HepG2 (cell line): ENCODE measurements around the gene EPB41L3. TPM values are rescaled to one million over a fixed set of nuclear protein-coding genes. Genes with fewer than 3 reads are reported as not detected.

ENCODE experiments used
- ATAC-seq: fragments of 200-7000 bp; cut with Tn5 transposase; 3 replicates; pipeline ENCODE4 v1.9.1; 2020; ENCODE audit warnings: mild to moderate bottlenecking, moderate library complexity
- BruUV-seq: library from RNA; stranded (reverse); fragments of 400-500 nt; replicated peaks from 2 replicates; lab custom pipeline; 2021; lab: Mats Ljungman, UMichigan
- CTCF ChIA-PET: fragments of 300-600 bp; formaldehyde crosslinking; extraction: SDS; loops from one replicate; lab custom pipeline; 2021; ENCODE audit warnings: low total read pairs, inconsistent platforms, low intra/inter-chr PET ratio; lab: Yijun Ruan, JAX
- POLR2A ChIA-PET: fragments of 350-600 bp; sonication (Branson Sonifier 250); formaldehyde crosslinking; loops from one replicate; lab custom pipeline; 2020; ENCODE audit warnings: antibody characterized with exemption, inconsistent platforms; lab: Yijun Ruan, JAX
- DNase-seq: peaks from one replicate; pipeline ENCODE4 v3.0.0-alpha.2; 2015; ENCODE audit warnings: low spot score
- FAIRE-seq: peaks from 3 replicates; lab custom pipeline; 2011; peaks lifted over from hg19 to GRCh38; lab: Jason Lieb, UNC
- H2AFZ ChIP-seq: one replicate; pipeline ENCODE4 v1.6.1; 2011; ENCODE audit warnings: low read length, inconsistent platforms
- H3K27ac ChIP-seq: fragments of 300-600 bp; 3 replicates; pipeline ENCODE4 v1.8.0; 2011; ENCODE audit warnings: mixed run types, mild to moderate bottlenecking, mixed read lengths, low read length, inconsistent platforms; ENCODE audit not compliant: insufficient read depth; ENCODE audit errors: extremely low read length
- H3K27me3 ChIP-seq, 2 experiments: fragments of 200-600 bp in 1 of 2; 2 replicates in 1 of 2; 3 replicates in 1 of 2; pipeline versions ENCODE4 v1.6.0 to v1.8.0; 2011; ENCODE audit warnings: low read length in 2 of 2, mild to moderate bottlenecking in 2 of 2, moderate library complexity in 2 of 2, inconsistent platforms in 1 of 2; ENCODE audit not compliant: insufficient read depth in 2 of 2, control insufficient read depth in 1 of 2
- H3K36me3 ChIP-seq, 2 experiments: fragments of 200-600 bp in 1 of 2; replicated peaks in 1 of 2; 2 replicates in 1 of 2; 3 replicates in 1 of 2; pipeline versions ENCODE4 v1.5.1 to v1.8.0; 2011; ENCODE audit warnings: low read length in 2 of 2, inconsistent platforms in 1 of 2; ENCODE audit not compliant: insufficient read depth in 2 of 2, control insufficient read depth in 1 of 2
- H3K4me1 ChIP-seq: 2 replicates; pipeline ENCODE4 v1.5.1; 2012; ENCODE audit warnings: low read length, inconsistent platforms; ENCODE audit not compliant: insufficient read depth
- H3K4me2 ChIP-seq: 2 replicates; pipeline ENCODE4 v1.6.0; 2011; ENCODE audit warnings: low read depth, low read length, inconsistent platforms
- H3K4me3 ChIP-seq, 3 experiments: fragments of 200-600 bp in 1 of 3; sonication (generic), shearing (Covaris generic) in 1 of 3; replicated peaks in 1 of 3; 2 replicates each; pipeline ENCODE4 v1.5.1; 2011 to 2016; ENCODE audit warnings: low read length in 3 of 3, inconsistent platforms in 2 of 3, low read depth in 2 of 3, mild to moderate bottlenecking in 2 of 3, control low read depth in 1 of 3, mixed read lengths in 1 of 3; ENCODE audit not compliant: insufficient read depth in 1 of 3
- H3K79me2 ChIP-seq: one replicate; pipeline ENCODE4 v1.6.1; 2011; ENCODE audit warnings: low read length, inconsistent platforms; ENCODE audit not compliant: insufficient read depth
- H3K9ac ChIP-seq: 2 replicates; pipeline ENCODE4 v1.6.0; 2011; ENCODE audit warnings: mild to moderate bottlenecking, low read depth, low read length, inconsistent platforms; ENCODE audit not compliant: insufficient read depth
- H3K9me3 ChIP-seq: 2 replicates; pipeline ENCODE4 v1.5.1; 2012; ENCODE audit warnings: mild to moderate bottlenecking, low read length
- H4K20me1 ChIP-seq: 2 replicates; pipeline ENCODE4 v1.6.0; 2011; ENCODE audit warnings: inconsistent platforms, mild to moderate bottlenecking, low read length, moderate library complexity; ENCODE audit not compliant: insufficient read depth
- CBX5 ChIP-seq: sonication (generic); formaldehyde crosslinking; IDR thresholded peaks from 2 replicates; pipeline ENCODE4 v1.4.0; 2020; ENCODE audit warnings: missing genetic modification reagents, borderline replicate concordance
- GATAD2A ChIP-seq: IDR thresholded peaks from 2 replicates; pipeline ENCODE4 v1.6.1; 2016
- GTF3A ChIP-seq: sonication (generic); formaldehyde crosslinking; conservative IDR thresholded peaks from 2 replicates; pipeline ENCODE4 v1.4.0; 2020; ENCODE audit warnings: mild to moderate bottlenecking, missing genetic modification reagents
- IKZF4 ChIP-seq: sonication (generic); formaldehyde crosslinking; IDR thresholded peaks from 2 replicates; pipeline ENCODE4 v1.5.1; 2020; ENCODE audit warnings: borderline replicate concordance, mild to moderate bottlenecking, low read depth, missing genetic modification reagents; ENCODE audit errors: not compliant biosample characterization
- KDM6A ChIP-seq: IDR thresholded peaks from 2 replicates; pipeline ENCODE4 v1.6.1; 2016; ENCODE audit warnings: low read depth
- RBM22 ChIP-seq: fragments of 200-400 bp; formaldehyde crosslinking; optimal IDR thresholded peaks from 2 replicates; pipeline ENCODE3; 2017; ENCODE audit warnings: mild to moderate bottlenecking, low read length, moderate library complexity
- STAT5B ChIP-seq: sonication (generic); formaldehyde crosslinking; IDR thresholded peaks from 2 replicates; pipeline ENCODE4 v1.4.0; 2020; ENCODE audit warnings: missing genetic modification reagents
- ZBTB21 ChIP-seq: sonication (generic); formaldehyde crosslinking; IDR thresholded peaks from 2 replicates; pipeline ENCODE4 v1.4.0; 2020; ENCODE audit warnings: missing genetic modification reagents
- ZFX ChIP-seq: sonication (generic); formaldehyde crosslinking; IDR thresholded peaks from 2 replicates; pipeline ENCODE4 v1.4.0; 2020; ENCODE audit warnings: mild to moderate bottlenecking, low read depth, missing genetic modification reagents, moderate library complexity
- ZNF441 ChIP-seq: sonication (generic); formaldehyde crosslinking; IDR thresholded peaks from 2 replicates; pipeline ENCODE4 v1.7.0; 2021; ENCODE audit warnings: missing genetic modification reagents, borderline replicate concordance
- ZSCAN21 ChIP-seq: sonication (generic); formaldehyde crosslinking; IDR thresholded peaks from 2 replicates; pipeline ENCODE4 v1.8.0; 2022; ENCODE audit warnings: mild to moderate bottlenecking, missing genetic modification reagents, moderate library complexity, borderline replicate concordance
- WGBS: methylation state at CpG from one replicate; pipeline ENCODE4 v1.1.6; 2017; ENCODE audit warnings: low lambda C conversion rate; 5-methylcytosine and 5-hydroxymethylcytosine counted together
- in situ Hi-C: cut with HindIII; loops from 2 replicates; pipeline ENCODE4 v1.10.0; 2017; ENCODE audit warnings: low pct_unique_long_range_greater_than_20kb; ENCODE audit not compliant: extremely low pct_ligation_motif_present
- intact Hi-C: fragments of 100-400 bp; cut with micrococcal nuclease; formaldehyde crosslinking; loops from one replicate; pipeline ENCODE4 v1.10.0; 2022; ENCODE audit not compliant: unreplicated experiment
- polyA plus RNA-seq, 8 experiments: library from polyadenylated mRNA; depleted of rRNA in 3 of 8; stranded (reverse) in 7 of 8; unstranded in 1 of 8; fragments of >200 nt; fragmentation: Illumina TruSeq in 4 of 8; extraction: Trizol in 4 of 8; gene quantifications; 2 replicates each; pipeline versions ENCODE4 v1.2.1 to v1.2.3, GENCODE V29; 2011 to 2016; ENCODE audit warnings: low read depth in 4 of 8, missing spikeins in 1 of 8, mixed read lengths in 1 of 8; ENCODE audit not compliant: insufficient read depth in 1 of 8
- total RNA-seq, 5 experiments: library from RNA; depleted of rRNA; stranded (reverse); fragments of >200 nt; fragmentation: Illumina TruSeq; extraction: Trizol; gene quantifications; 2 replicates each; pipeline ENCODE4 v1.2.3, GENCODE V29; 2016; ENCODE audit warnings: low read depth in 1 of 5
- TF ChIP-seq, protein P1 (sequence below): sonication (generic); formaldehyde crosslinking; IDR thresholded peaks from 2 replicates; pipeline ENCODE4 v1.5.0; 2020; ENCODE audit warnings: mild to moderate bottlenecking, missing genetic modification reagents
- TF ChIP-seq, protein P2 (sequence below): sonication (generic); formaldehyde crosslinking; IDR thresholded peaks from 2 replicates; pipeline ENCODE4 v1.4.0; 2020; ENCODE audit warnings: missing genetic modification reagents, borderline replicate concordance
- TF ChIP-seq, protein P3 (sequence below): sonication (generic); formaldehyde crosslinking; IDR thresholded peaks from 2 replicates; pipeline ENCODE4 v1.4.0; 2020; ENCODE audit warnings: mild to moderate bottlenecking, low read depth, missing genetic modification reagents
- TF ChIP-seq, protein P4 (sequence below): sonication (generic); formaldehyde crosslinking; IDR thresholded peaks from 2 replicates; pipeline ENCODE4 v1.4.0; 2020; ENCODE audit warnings: missing genetic modification reagents

EPB41L3 gene
- total and polyA plus RNA-seq, 2 of the 13 experiments (the other 11 are each of a cell fraction or from before 2014, with no cell fraction given): not detected

DNA sequence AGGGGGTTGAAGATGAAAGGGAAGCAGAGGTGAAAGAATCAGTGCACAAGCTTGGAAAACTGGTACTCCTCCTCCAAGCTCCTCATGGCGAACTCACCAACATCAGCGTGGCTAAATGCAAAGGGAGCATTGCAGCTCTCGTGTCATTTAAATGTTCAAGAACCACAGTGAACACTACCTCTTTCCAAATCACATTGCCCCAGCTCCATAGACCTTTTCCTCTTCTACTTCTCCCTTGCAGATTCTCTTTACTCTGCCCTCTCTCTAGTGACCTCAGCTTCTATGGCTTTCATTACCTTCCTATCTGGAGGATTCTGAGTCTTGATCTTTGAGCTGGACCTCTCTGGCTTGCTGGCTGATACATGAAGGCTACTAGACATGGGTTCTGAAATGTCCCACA, 14.3 kb downstream of the EPB41L3 start:
- H3K4me2 ChIP-seq: no peak overlapping the region
- POLR2A ChIA-PET: no interaction called here
- in situ Hi-C loops (no loop called here), intact Hi-C loops (no loop called here)
- BruUV-seq: no TSS peak
- FAIRE-seq (no peak), ATAC-seq (no peak), DNase-seq (no peak)
- no peaks in the 10 kb centered on the region; a peak in 1 of 5 replicates for H3K27me3 ChIP-seq
- no peak overlapping the region for H3K9ac ChIP-seq
- no peak overlapping the region for H3K4me3 ChIP-seq
- H3K36me3 ChIP-seq: no peaks in the 10 kb centered on the region
- H3K4me1 ChIP-seq: no peaks in the 10 kb centered on the region
- H3K9me3 ChIP-seq: no peaks in the 10 kb centered on the region
- H3K79me2 ChIP-seq: no peaks in the 10 kb centered on the region
- no peaks in the 10 kb centered on the region for H4K20me1 ChIP-seq
- H2AFZ ChIP-seq: no peak overlapping the region
- CTCF ChIA-PET: no interaction called here
- H3K27ac ChIP-seq: no peak overlapping the region
- WGBS: 6% methylated on average over 3 of the region's 3 CpGs
- TF ChIP-seq GATAD2A (no peak), IKZF4 (CRISPR knock-in tag) (no peak), RBM22 (no peak), ZNF441 (CRISPR knock-in tag) (no peak), ZFX (CRISPR knock-in tag) (no peak), STAT5B (CRISPR knock-in tag) (no peak), GTF3A (CRISPR knock-in tag) (no peak), KDM6A (CRISPR knock-in tag) (no peak), CBX5 (CRISPR knock-in tag) (no peak), ZSCAN21 (no peak), ZBTB21 (CRISPR knock-in tag) (no peak)
- TF ChIP-seq, protein P1, sequence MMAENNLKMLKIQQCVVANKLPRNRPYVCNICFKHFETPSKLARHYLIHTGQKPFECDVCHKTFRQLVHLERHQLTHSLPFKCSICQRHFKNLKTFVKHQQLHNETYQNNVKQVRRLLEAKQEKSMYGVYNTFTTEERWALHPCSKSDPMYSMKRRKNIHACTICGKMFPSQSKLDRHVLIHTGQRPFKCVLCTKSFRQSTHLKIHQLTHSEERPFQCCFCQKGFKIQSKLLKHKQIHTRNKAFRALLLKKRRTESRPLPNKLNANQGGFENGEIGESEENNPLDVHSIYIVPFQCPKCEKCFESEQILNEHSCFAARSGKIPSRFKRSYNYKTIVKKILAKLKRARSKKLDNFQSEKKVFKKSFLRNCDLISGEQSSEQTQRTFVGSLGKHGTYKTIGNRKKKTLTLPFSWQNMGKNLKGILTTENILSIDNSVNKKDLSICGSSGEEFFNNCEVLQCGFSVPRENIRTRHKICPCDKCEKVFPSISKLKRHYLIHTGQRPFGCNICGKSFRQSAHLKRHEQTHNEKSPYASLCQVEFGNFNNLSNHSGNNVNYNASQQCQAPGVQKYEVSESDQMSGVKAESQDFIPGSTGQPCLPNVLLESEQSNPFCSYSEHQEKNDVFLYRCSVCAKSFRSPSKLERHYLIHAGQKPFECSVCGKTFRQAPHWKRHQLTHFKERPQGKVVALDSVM: no peak
- TF ChIP-seq, protein P2, sequence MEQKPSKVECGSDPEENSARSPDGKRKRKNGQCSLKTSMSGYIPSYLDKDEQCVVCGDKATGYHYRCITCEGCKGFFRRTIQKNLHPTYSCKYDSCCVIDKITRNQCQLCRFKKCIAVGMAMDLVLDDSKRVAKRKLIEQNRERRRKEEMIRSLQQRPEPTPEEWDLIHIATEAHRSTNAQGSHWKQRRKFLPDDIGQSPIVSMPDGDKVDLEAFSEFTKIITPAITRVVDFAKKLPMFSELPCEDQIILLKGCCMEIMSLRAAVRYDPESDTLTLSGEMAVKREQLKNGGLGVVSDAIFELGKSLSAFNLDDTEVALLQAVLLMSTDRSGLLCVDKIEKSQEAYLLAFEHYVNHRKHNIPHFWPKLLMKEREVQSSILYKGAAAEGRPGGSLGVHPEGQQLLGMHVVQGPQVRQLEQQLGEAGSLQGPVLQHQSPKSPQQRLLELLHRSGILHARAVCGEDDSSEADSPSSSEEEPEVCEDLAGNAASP (CRISPR knock-in tag): no peak
- TF ChIP-seq, protein P3, sequence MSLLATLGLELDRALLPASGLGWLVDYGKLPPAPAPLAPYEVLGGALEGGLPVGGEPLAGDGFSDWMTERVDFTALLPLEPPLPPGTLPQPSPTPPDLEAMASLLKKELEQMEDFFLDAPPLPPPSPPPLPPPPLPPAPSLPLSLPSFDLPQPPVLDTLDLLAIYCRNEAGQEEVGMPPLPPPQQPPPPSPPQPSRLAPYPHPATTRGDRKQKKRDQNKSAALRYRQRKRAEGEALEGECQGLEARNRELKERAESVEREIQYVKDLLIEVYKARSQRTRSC (CRISPR knock-in tag): no peak
- TF ChIP-seq, protein P4, sequence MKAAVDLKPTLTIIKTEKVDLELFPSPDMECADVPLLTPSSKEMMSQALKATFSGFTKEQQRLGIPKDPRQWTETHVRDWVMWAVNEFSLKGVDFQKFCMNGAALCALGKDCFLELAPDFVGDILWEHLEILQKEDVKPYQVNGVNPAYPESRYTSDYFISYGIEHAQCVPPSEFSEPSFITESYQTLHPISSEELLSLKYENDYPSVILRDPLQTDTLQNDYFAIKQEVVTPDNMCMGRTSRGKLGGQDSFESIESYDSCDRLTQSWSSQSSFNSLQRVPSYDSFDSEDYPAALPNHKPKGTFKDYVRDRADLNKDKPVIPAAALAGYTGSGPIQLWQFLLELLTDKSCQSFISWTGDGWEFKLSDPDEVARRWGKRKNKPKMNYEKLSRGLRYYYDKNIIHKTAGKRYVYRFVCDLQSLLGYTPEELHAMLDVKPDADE: no peak
